Measurements from ENCODE around the gene PADI6. TPM values are rescaled to one million over a fixed set of nuclear protein-coding genes. Genes with fewer than 3 reads are reported as not detected.

The PADI6 gene
- total RNA-seq, 2 experiments from 2014 or later: not detected

DNA sequence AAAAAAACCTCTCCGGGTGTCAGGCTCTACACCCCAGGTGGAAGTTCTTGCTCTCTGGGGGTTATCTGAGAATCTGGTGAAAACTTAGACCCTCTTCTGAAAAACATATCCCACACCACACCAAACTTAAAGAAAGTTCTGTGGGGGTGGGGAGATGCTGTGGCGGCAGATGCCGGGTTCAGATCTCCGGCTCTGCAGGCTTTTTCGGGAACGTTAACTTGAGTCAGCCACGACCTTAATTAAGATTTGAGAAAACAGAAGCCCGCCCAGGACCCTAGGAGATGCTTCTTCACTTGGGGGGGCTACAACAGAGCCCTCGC is 65.2 kb downstream of the PADI6 start:
- intact Hi-C loops (cut with DNase I, micrococcal nuclease): loop anchor here (5.0 kb wide), 3 partner anchors 385 to 800 kb away; partner anchors contain the start of genes SDHB (in 2 of the 2) and ATP13A2 (in 1 of the 2)
- POLR2A ChIA-PET: no interaction called here
- no peaks in the 10 kb centered on the region for H3K9me3 ChIP-seq (ENCODE audit: control insufficient read depth in 1 of 2, insufficient read depth in 1 of 2, low read length in 2 of 2)
- peaks cover 48% of the 10 kb centered on the region for H3K4me1 ChIP-seq (ENCODE audit: insufficient read depth, low read length)
- no peak for ATAC-seq (ENCODE audit: poor library complexity)
- peaks cover 21% of the 10 kb centered on the region for H3K36me3 ChIP-seq (ENCODE audit: insufficient read depth, low read length)
- Mint-ChIP-seq H3K4me3 (peak overlapping the region; percentile 87), H3K36me3 (ENCODE audit: low read depth) (peaks cover 49% of the 10 kb centered on the region), H3K4me1 (ENCODE audit: low read depth) (peaks cover 56% of the 10 kb centered on the region), H3K27ac (peak overlapping the region; percentile 82), H3K27me3 (no peaks in the 10 kb centered on the region), H3K9me3 (no peaks in the 10 kb centered on the region)
- peak overlapping the region; percentile 67 for H3K4me3 ChIP-seq (ENCODE audit: low read length)
- H3K27ac ChIP-seq (ENCODE audit: low read depth in 1 of 2, low read length in 2 of 2): peak overlapping the region; percentile 61 to 80
- TF ChIP-seq, protein P1, sequence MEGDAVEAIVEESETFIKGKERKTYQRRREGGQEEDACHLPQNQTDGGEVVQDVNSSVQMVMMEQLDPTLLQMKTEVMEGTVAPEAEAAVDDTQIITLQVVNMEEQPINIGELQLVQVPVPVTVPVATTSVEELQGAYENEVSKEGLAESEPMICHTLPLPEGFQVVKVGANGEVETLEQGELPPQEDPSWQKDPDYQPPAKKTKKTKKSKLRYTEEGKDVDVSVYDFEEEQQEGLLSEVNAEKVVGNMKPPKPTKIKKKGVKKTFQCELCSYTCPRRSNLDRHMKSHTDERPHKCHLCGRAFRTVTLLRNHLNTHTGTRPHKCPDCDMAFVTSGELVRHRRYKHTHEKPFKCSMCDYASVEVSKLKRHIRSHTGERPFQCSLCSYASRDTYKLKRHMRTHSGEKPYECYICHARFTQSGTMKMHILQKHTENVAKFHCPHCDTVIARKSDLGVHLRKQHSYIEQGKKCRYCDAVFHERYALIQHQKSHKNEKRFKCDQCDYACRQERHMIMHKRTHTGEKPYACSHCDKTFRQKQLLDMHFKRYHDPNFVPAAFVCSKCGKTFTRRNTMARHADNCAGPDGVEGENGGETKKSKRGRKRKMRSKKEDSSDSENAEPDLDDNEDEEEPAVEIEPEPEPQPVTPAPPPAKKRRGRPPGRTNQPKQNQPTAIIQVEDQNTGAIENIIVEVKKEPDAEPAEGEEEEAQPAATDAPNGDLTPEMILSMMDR (IDR thresholded peaks at IDR 0.05): no peak
- CTCF ChIA-PET: no interaction called here
- no peaks in the 10 kb centered on the region for H3K27me3 ChIP-seq (ENCODE audit: control insufficient read depth in 1 of 2, insufficient read depth in 2 of 2, low read length in 2 of 2)
- DNase-seq: no peak

DNA sequence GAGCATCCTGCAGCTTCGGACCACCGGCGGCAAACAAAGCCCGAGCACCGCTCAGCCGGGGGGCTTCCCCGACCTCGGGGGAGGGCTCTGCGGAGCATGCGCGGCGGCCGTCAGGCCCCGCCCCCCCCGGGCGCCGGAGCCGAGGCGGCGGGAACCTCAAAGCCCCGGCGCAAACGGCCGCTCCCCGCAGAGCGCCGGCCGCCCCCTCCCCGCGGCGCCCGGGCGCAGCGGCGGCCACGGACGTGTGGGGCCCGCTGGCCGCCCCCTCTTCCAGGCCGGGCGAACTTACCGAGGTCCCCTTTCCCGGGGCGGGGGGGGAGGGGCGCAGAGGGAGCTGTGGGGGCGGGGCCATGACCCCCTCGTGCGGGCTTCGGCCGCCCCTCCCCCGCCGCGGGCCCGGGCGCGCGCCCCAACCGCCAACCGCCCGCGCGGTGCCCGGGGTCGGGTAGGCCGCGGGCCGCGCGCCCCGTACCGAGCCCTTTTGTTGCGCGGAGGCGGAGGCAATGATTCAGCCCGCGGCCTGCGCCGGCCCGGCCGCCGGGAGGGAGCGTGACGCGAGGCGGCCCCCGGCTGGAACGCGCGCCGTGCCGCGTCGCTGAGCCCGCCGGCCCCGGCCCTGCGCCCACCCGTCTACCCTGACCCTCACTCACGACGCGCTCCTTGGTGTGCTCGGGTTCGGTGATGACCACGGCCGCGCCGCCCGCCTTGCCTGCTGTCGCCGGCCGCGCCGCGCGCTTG is 65.8 kb downstream of the PADI6 start:
- H3K36me3 ChIP-seq (ENCODE audit: insufficient read depth, low read length): peaks cover 21% of the 10 kb centered on the region
- H3K4me1 ChIP-seq (ENCODE audit: insufficient read depth, low read length): peaks cover 42% of the 10 kb centered on the region
- H3K4me3 ChIP-seq (ENCODE audit: low read length): peak overlapping the region; percentile 94
- ChIA-PET CTCF (no interaction called here), POLR2A (interaction anchor here (0.6 to 1.8 kb wide), 3 partner anchors 12 to 793 kb away, joined by 3 to 6 read pairs (median 4); no protein-coding TSS in a partner anchor)
- Mint-ChIP-seq H3K36me3 (ENCODE audit: low read depth) (peaks cover 44% of the 10 kb centered on the region), H3K27ac (peak overlapping the region; percentile 82), H3K9me3 (no peaks in the 10 kb centered on the region), H3K4me3 (peak overlapping the region; percentile 87), H3K27me3 (no peaks in the 10 kb centered on the region), H3K4me1 (ENCODE audit: low read depth) (peaks cover 56% of the 10 kb centered on the region)
- no peaks in the 10 kb centered on the region for H3K9me3 ChIP-seq (ENCODE audit: control insufficient read depth in 1 of 2, insufficient read depth in 1 of 2, low read length in 2 of 2)
- peak overlapping the region; percentile 61 to 80 for H3K27ac ChIP-seq (ENCODE audit: low read depth in 1 of 2, low read length in 2 of 2)
- DNase-seq: peak in 13 of 14 experiments; percentile 12 to 84 (median 36)
- intact Hi-C loops (cut with DNase I, micrococcal nuclease): loop anchor here (2.0 to 5.0 kb wide), 4 partner anchors 19 to 800 kb away; partner anchors contain the start of genes SDHB (in 2 of the 2) and ATP13A2 (in 1 of the 2)
- no peaks in the 10 kb centered on the region for H3K27me3 ChIP-seq (ENCODE audit: control insufficient read depth in 1 of 2, insufficient read depth in 2 of 2, low read length in 2 of 2)
- TF ChIP-seq, protein P1 (IDR thresholded peaks at IDR 0.05): no peak
- ATAC-seq (ENCODE audit: poor library complexity): peak; percentile 33

DNA sequence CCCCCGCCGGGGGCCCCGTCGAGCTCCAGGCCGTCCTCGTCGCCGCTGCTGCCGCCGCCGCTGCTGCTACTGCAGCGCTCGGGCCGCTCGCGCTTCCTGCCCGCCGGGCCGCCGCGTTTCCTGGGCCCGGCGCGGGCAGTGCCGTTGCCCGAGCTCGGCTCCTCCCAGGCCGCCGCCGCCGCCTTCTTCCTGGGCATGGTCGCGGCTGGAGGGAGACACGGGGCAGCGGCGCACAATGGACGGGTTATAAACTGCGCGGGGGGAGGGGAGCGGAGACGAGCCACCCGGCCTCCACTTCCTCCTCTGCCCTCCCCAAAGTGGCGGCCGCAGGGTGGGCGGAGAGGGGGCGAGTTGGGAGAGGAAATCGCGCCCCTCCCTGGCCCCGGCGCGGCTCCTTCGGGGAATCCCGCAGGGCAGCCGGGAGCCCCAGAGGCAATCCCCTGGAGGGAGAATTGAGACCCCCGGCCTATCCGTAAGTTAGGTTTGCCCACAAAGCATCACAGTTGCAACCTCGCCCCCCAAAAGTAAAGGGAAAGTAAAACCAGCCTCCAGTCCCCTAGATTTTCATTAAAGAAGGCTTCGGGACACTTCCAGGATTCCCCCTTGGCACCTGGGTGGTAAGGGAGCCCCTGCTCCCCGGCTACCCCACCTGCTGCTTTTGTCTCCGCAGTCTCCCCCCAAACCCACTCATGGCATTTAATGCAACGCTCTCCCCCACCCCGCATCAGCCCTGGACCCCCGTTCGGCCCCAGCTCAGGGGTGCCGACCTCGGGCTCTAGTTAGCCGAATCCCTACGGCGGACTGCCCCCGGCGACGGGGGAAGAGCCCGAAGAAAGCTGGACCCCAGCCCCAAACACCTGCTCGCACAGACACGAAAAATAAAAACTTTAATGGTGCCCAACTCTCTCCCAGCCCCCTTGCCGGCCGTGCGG is 66.6 kb downstream of the PADI6 start:
- Histone ChIP-seq H3K27ac (ENCODE audit: low read depth in 1 of 2, low read length in 2 of 2) (peak overlapping the region; percentile 77 to 78), H3K27me3 (ENCODE audit: control insufficient read depth in 1 of 2, insufficient read depth in 2 of 2, low read length in 2 of 2) (no peaks in the 10 kb centered on the region), H3K4me3 (ENCODE audit: low read length) (peak overlapping the region; percentile 94), H3K4me1 (ENCODE audit: insufficient read depth, low read length) (peaks cover 42% of the 10 kb centered on the region), H3K9me3 (ENCODE audit: control insufficient read depth in 1 of 2, insufficient read depth in 1 of 2, low read length in 2 of 2) (no peaks in the 10 kb centered on the region), H3K36me3 (ENCODE audit: insufficient read depth, low read length) (peaks cover 16% of the 10 kb centered on the region)
- H3K4me1 Mint-ChIP-seq (ENCODE audit: low read depth): peaks cover 51% of the 10 kb centered on the region
- DNase-seq: peak; percentile 25 to 79 (median 46)
- ChIA-PET POLR2A (interaction anchor here (0.6 to 1.8 kb wide), 3 partner anchors 13 to 794 kb away, joined by 3 to 6 read pairs (median 4); no protein-coding TSS in a partner anchor), CTCF (no interaction called here)
- peak overlapping the region; percentile 95 for H3K27ac Mint-ChIP-seq
- no peaks in the 10 kb centered on the region for H3K27me3 Mint-ChIP-seq
- peak; percentile 25 for ATAC-seq (ENCODE audit: poor library complexity)
- intact Hi-C loops (cut with DNase I, micrococcal nuclease): loop anchor here (1.0 to 5.0 kb wide), 5 partner anchors 19 to 801 kb away; partner anchors contain the start of genes SDHB (in 2 of the 2) and ATP13A2 (in 1 of the 2)
- peaks cover 40% of the 10 kb centered on the region for H3K36me3 Mint-ChIP-seq (ENCODE audit: low read depth)
- TF ChIP-seq, protein P1 (IDR thresholded peaks at IDR 0.05): no peak
- H3K4me3 Mint-ChIP-seq: peak overlapping the region; percentile 98
- no peaks in the 10 kb centered on the region for H3K9me3 Mint-ChIP-seq
